GM18498 (cell line): ENCODE data around the gene GHSR.

ENCODE experiments used
- ATAC-seq: cut with Tn5 transposase; IDR thresholded peaks from one replicate; pipeline ENCODE4 v1.9.1; 2021; ENCODE audit warnings: mild to moderate bottlenecking, moderate library complexity; ENCODE audit not compliant: unreplicated experiment

GHSR gene

DNA sequence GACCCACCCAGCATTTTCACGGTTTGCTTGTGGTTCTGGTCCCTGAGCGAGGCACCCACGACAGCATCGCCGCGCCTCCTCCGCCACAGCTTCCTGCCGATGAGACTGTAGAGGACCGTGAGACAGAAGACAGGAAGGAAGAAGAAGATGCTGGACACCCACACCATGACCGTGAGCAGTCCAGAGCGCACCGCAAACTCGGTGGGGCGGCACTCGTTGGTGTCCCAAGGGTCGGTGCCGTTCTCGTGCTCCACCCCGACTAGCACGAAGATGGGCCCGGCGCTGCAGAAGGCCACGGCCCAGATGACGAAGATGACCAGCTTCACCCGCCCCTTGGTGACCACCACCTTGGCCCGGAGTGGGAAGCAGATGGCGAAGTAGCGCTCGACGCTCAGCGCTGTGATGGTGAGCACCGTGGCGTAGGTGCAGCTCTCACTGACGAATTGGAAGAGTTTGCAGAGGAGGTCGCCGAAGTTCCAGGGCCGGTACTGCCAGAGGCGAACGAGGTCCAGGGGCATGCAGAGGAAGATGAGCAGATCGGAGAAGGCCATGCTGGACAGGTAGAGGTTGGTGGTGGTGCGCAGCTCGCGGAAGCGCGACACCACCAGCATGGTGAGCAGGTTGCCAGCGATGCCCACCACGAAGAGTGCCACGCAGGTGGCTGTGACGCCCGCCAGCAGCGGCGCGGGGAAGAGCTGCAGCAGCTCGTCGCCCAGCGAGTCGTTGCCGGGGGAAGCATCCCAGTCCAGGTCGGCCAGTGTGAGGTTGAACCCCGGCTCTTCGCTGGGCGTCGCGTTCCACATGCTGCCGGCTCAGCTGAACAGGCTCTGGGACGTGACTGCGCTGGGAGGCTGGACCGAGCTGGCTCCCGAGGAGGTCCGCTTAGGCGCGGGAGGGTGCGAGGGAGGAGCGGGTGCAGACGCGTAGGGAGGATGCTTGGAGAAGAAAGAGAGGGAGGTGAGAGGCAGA is at the start of gene GHSR:
Gene GHSR (minus strand): TSS at position 846 of the 969 bp plus-strand sequence. CDS start 43 bp downstream, at position 803.
- no peak for ATAC-seq

DNA sequence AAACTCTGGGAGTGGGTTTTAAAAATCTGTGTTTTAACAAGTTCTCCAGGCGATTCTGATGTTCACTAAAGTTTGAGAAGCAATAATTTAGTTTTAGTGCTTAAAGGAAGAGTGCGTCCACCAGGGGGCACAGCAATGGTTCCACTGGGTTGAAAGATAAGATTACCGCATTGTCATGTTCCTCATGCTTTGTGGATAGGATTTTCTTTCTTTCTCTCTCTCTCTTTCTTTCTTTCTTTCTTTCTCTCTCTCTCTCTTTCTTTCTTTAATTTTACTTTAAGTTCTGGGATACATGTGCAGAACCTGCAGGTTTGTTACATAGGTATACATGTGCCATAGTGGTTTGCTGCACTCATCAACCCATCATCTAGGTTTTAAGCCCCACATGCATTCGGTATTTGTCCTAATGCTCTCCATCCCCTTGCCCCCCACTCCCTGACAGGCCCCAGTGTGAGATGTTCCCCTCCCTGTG is 42.0 kb upstream of the GHSR start:
- ATAC-seq, result peak; percentile 69

DNA sequence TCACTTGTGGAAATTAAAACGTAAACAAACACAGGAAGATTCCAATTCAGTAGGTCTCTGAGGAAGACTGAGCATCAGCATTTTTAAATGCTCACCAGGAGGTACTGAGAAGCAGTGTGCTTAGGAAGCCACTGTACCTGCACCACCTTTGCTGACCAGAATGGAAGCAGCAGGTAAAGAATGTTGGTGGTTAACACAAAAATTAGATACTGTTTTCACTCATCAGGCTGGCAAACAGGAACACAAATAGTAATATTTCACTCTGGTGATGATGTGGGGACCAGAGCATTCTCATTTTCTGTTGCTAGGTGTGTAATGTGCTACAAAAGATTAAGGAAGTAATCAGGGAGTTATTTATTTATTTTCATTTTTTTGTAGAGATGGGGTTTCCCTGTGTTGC is 29.9 kb upstream of the GHSR start:
- ATAC-seq, result no peak

GRCh38 chr3:172476347-172476746 is 28.1 kb upstream of the GHSR start:
- no peak for ATAC-seq

DNA sequence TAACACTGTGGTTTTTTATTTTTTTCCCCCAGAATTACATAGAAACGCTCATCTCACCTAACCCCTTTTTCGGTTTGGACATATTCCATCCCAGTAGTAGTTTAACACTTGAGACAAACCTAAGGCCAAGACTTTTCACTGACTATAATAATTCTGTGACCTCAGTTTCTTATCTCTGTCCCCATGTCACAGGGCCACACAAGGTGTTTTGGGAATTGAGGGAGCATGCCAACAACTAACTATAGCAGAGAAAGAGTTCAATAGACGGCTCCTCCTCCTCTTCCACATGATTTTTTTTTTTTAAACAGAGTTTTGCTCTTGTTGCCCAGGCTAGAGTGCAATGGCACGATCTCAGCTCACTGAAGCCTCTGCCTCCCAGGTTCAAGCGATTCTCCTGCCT is 27.4 kb upstream of the GHSR start:
- no peak for ATAC-seq

- ATAC-seq, result no peak
These were observed 23.6 kb upstream of the GHSR start for GRCh38 chr3:172471903-172472302.

- ATAC-seq, result no peak
These were observed 22.3 kb upstream of the GHSR start for GRCh38 chr3:172470588-172470987.

GRCh38 chr3:172467170-172467824 is 19.0 kb upstream of the GHSR start:
- ATAC-seq, result no peak

GRCh38 chr3:172466553-172467130 is 18.4 kb upstream of the GHSR start:
- ATAC-seq, result no peak

DNA sequence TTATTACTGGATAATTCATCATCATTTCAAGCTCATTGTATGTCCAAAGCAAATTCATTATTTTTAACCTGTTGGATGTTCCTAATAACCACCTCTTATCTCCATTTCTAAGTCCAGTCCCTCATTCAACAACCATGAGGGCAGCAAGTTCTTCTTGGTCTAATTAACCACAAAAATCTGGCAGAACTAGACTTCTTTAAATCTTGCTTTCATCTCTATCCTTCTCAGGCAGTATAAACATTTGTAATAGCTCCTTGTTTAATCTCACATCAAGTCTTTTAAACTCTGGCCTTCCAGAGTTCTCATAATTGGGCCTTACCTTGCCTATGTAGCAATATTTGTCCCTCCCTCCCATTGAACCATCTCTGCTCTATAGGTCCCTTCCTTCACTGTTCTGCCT is 17.0 kb upstream of the GHSR start:
- no peak for ATAC-seq

GRCh38 chr3:172464306-172464705 is 16.1 kb upstream of the GHSR start:
- no peak for ATAC-seq

DNA sequence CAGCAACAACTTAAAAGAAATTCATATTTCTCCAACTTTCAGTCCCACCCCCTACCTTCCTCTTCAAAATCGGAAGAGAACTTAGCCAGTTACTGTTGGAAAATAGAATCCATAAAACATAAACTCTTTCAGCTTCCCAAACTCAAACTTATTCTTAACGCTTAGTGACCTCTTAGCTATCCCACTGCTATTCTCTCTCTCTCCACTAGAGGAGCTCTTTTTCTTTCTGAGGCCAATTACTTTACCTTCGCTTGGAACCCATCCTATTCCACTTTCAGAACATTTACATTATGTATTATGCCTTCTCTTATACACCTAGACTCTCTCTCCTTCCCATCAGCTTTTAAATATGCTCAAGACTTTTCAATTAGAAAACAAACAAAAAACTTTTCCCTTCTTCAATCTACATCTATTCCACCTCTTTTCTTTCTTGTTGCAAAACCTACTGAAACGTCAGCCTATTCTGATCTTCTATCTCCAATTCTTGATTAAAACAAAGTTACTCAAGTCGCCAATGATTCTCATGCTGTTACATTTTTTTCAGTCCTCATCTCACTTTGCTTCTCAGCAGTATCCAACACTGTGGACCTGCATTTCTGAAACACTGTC is 13.4 kb upstream of the GHSR start:
- ATAC-seq, result peak; percentile 64

- no peak for ATAC-seq
These were observed 8.1 kb upstream of the GHSR start for GRCh38 chr3:172456404-172456803.

- no peak for ATAC-seq
These were observed 5.9 kb upstream of the GHSR start for GRCh38 chr3:172454180-172454579.

DNA sequence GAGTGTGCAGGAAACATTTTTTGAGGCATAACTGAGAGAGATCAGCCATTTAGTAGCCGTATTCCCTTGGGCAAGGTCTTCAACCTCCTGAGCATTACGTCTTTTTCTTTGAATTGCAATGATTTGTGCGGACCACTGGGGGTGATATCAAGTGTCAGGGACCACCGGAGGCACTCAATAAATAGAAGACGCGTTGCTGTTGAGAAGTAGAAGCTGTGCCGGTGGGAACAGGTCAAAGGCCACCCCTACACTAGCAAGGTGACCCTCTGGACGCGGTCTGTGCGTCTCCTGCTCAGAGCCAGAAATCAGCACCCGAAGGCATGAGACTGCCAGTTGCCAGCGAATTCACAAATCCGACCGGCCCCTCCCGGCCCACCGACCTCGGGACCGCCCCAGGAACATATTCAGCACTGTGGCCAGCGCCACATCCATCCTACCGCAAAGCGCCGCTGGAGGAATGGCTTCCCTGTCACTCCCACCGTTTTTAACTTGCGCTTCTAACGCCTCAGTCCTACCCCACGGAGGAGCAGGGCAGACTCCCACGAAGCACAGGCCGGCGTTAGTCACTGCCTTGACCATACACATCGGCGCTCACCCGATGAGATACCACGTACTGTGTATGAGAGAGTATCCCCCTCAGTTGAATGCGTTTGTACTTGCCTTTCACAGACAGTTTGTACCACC is 1.4 kb upstream of the GHSR start:
- ATAC-seq, result no peak

DNA sequence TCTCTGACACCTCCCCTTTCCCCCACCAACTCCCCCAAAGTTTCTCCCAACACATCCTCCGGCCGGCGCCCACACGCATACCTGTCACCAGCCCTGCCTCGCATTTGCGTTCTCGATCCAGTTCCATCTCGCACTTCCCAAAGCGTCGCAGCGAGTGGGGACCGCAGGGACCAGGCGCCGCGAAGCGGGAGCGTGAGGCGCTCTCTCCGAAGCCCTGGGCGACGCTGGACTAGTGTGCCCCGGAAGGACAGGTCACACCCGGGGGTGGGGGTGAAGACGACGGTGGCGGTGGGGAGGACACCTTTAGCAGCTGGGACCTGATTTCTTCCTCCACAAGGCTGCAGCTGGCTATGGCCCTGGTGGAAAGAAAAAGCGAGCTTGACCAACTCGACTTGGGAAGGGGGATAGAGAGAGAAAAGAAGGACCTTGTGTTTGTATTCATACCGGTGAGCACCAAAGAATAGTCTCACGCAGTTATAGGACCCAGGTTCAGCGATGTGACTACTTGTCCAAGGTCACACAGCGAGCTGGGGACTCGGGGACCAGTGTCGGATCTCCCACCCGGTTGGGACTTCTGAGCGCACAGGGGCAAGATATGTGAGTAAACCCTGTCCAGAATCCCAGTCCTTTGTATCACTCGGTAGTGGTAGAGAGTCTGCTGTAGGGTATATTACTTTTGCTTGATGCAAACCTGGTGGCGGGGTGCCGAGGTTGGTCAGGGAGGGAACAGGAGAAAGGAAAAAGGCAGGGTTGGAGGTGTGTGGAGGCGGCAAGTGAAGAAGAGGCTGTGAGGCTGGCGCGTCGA is 607 bp upstream of the GHSR start:
- no peak for ATAC-seq

DNA sequence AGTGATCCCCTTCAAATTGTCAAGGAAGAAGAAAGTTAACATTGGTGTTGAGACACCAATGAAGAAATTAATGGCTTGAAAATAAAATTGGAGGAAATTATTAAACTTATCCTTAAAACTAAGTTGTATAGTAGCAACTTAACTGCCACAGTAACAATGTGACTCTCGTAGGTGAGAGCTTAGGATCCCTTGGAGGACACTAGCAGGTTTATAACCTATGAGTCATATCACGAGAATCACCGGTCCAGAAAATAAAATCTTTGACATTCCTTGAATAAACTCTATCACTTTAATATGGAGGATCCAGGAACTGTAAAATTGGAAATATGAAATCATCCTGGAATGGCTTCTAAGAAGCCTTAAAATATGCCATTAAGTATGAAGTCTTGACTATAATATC is 2.1 kb downstream of the GHSR start:
- ATAC-seq, result no peak

- no peak for ATAC-seq
These were observed 3.4 kb downstream of the GHSR start for GRCh38 chr3:172444821-172445220.

GRCh38 chr3:172442606-172443005 is 5.7 kb downstream of the GHSR start:
- no peak for ATAC-seq

DNA sequence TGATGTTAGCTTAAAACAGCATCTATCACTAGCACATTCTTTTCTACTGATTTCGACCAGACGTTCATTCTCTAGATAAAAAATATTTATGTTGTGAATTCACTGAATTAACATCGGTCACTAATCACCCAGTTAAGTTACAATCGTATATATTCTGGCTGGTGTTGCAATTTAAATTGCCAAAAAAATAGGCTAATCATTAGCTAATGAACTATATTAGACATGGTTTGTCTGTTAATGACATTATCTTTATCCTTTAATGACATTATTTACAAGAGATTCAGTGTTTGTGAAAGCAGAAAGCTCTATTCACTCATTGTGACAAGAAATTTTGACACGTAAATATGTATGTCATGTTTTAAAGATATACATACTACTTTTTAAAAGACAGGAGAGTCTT is 6.7 kb downstream of the GHSR start:
- no peak for ATAC-seq
